BLaER1 (cell line): ENCODE measurements around the gene HNRNPCL4.
"Not testable (repeated sequence)": the region's sequence is repeated elsewhere in the genome, so short reads cannot be mapped to it uniquely, and the experiment has no call there.

ENCODE experiments used
- H3K27ac ChIP-seq: shearing (Covaris generic); formaldehyde crosslinking; 2 replicates; pipeline ENCODE4 v1.8.1; 2022
- H3K27me3 ChIP-seq: shearing (Covaris generic); formaldehyde crosslinking; 2 replicates; pipeline ENCODE4 v1.8.1; 2022
- H3K36me3 ChIP-seq: shearing (Covaris generic); formaldehyde crosslinking; 2 replicates; pipeline ENCODE4 v1.8.1; 2022
- H3K4me1 ChIP-seq: shearing (Covaris generic); formaldehyde crosslinking; 2 replicates; pipeline ENCODE4 v1.8.1; 2022
- H3K4me2 ChIP-seq: shearing (Covaris generic); formaldehyde crosslinking; 2 replicates; pipeline ENCODE4 v1.8.1; 2022
- H3K4me3 ChIP-seq: shearing (Covaris generic); formaldehyde crosslinking; 2 replicates; pipeline ENCODE4 v1.8.1; 2022
- H3K9ac ChIP-seq: shearing (Covaris generic); formaldehyde crosslinking; 2 replicates; pipeline ENCODE4 v1.8.1; 2022
- H3K9me3 ChIP-seq: shearing (Covaris generic); formaldehyde crosslinking; 2 replicates; pipeline ENCODE4 v1.8.1; 2022
- H4K20me1 ChIP-seq: shearing (Covaris generic); formaldehyde crosslinking; 2 replicates; pipeline ENCODE4 v1.8.1; 2022

HNRNPCL4 gene

DNA sequence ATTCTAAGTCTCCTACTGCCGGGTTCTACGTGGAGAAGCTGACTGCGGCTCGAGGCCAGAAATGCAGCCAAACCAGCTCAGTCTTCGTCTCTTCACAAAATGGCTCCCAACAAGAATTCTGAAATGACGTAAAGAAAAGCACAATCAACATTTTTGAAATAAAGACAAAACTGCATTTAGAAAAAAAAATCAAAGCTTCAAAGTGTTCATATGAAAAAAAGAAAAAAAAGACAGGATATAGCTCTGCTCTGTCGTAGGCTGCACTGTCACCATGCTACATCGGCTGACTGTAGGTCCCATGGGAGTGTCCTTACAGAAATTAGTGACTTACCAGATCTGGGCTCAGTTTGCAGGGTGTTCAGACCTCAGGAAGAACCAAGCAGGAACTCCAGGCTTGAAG is at the start of gene HNRNPCL4:
HNRNPCL4 (minus strand) TSS at position 101 of the 400 bp plus-strand sequence. CDS start 164 bp downstream, outside the sequence.
- not testable (repeated sequence) for H3K36me3 ChIP-seq, H3K9me3 ChIP-seq, H3K27ac ChIP-seq, H4K20me1 ChIP-seq, H3K27me3 ChIP-seq, H3K4me1 ChIP-seq, H3K4me2 ChIP-seq, H3K4me3 ChIP-seq, H3K9ac ChIP-seq

- not testable (repeated sequence) for H3K9me3 ChIP-seq, H3K4me1 ChIP-seq, H4K20me1 ChIP-seq, H3K27ac ChIP-seq, H3K9ac ChIP-seq, H3K27me3 ChIP-seq, H3K4me2 ChIP-seq, H3K4me3 ChIP-seq, H3K36me3 ChIP-seq
Observed at GRCh38 chr1:13208712-13209111, 43.3 kb upstream of the HNRNPCL4 start.

GRCh38 chr1:13201309-13201708 is 35.9 kb upstream of the HNRNPCL4 start, which contains the start of gene PRAMEF13:
Gene PRAMEF13 (minus strand): TSS chr1:13201409. CDS start chr1:13199589, 1,820 bp downstream.
- H3K4me3 ChIP-seq, H3K27me3 ChIP-seq, H3K9me3 ChIP-seq, H3K36me3 ChIP-seq, H3K4me1 ChIP-seq, H3K9ac ChIP-seq, H3K27ac ChIP-seq, H4K20me1 ChIP-seq, H3K4me2 ChIP-seq: not testable (repeated sequence)

DNA sequence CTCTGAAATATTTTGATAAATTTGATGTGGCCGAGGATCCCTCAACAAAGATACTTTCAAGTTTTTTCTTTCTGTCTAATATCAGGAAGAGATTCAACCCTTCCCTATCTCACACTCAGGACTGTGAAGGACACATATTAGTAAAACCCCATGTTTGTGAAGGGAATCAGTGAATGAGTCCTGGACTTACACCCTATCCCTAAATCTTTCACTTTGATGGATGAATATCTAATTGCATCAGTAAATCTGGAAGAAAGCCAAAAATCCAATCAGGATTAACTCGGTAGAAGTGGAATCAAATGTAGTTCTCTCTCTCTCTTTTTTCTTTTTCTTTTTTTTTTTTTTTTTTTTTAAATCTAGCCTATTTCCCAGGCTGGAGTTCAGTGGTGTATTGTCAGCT is 6.1 kb upstream of the HNRNPCL4 start, which contains the start of gene PRAMEF9:
PRAMEF9 (plus strand) TSS at position 301 of the 400 bp plus-strand sequence. CDS start 3,433 bp downstream, outside the sequence.
- H4K20me1 ChIP-seq, H3K4me2 ChIP-seq, H3K27ac ChIP-seq, H3K4me3 ChIP-seq, H3K4me1 ChIP-seq, H3K9me3 ChIP-seq, H3K9ac ChIP-seq, H3K36me3 ChIP-seq, H3K27me3 ChIP-seq: not testable (repeated sequence)

DNA sequence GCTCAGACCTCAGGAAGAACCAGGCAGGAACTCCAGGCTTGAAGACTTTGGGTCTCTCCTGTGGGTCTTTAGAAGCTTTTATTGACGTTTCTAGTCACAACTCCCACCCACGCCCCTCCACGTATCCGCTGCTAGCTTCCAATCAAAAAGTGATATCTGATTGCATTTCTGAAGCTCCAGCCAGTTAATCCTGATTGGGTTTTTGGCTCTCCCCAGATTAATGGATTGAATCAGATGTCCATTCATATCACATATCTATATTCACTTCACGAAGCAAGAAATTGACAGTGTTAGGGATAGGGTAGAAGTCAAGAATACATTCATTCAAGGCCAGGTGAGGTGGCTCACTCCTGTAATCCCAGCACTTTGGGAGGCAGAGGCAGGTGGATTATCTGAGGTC is 9.5 kb downstream of the HNRNPCL4 start, which contains the start of gene PRAMEF26:
PRAMEF26 (minus strand) TSS at position 101 of the 400 bp plus-strand sequence. CDS start 2,914 bp downstream, outside the sequence.
- H3K9ac ChIP-seq, H3K4me2 ChIP-seq, H3K9me3 ChIP-seq, H3K4me1 ChIP-seq, H4K20me1 ChIP-seq, H3K27ac ChIP-seq, H3K27me3 ChIP-seq, H3K4me3 ChIP-seq, H3K36me3 ChIP-seq: not testable (repeated sequence)

DNA sequence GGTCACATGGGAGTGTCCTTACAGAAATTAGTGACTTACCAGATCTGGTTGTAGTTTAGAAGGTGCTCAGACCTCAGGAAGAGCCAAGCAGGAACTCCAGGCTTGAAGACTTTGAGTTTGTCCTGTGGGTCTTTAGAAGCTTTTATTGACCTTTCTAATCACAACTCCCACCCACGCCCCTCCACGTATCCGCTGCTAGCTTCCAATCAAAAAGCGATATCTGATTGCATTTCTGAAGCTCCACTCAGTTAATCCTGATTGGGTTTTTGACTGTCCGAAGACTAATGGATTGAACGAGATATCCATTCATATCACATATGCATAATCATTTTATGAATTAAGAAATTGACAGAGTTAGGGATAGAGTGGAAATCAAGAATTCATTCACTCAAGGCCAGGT is 48.7 kb downstream of the HNRNPCL4 start, which contains the start of gene HNRNPCL2:
HNRNPCL2 (minus strand) TSS at position 101 of the 400 bp plus-strand sequence. CDS start 454 bp downstream, outside the sequence.
- H3K9me3 ChIP-seq, H3K4me1 ChIP-seq, H3K27me3 ChIP-seq, H3K9ac ChIP-seq, H3K36me3 ChIP-seq, H3K4me2 ChIP-seq, H4K20me1 ChIP-seq, H3K27ac ChIP-seq, H3K4me3 ChIP-seq: not testable (repeated sequence)
